Fibroblast of gingiva (primary cell): ENCODE data around the gene FUT8.

Experiments used
- DNase-seq: peaks from one replicate; pipeline ENCODE4 v3.0.0-alpha.2; 2011; ENCODE audit warnings: low read depth

Gene FUT8

DNA sequence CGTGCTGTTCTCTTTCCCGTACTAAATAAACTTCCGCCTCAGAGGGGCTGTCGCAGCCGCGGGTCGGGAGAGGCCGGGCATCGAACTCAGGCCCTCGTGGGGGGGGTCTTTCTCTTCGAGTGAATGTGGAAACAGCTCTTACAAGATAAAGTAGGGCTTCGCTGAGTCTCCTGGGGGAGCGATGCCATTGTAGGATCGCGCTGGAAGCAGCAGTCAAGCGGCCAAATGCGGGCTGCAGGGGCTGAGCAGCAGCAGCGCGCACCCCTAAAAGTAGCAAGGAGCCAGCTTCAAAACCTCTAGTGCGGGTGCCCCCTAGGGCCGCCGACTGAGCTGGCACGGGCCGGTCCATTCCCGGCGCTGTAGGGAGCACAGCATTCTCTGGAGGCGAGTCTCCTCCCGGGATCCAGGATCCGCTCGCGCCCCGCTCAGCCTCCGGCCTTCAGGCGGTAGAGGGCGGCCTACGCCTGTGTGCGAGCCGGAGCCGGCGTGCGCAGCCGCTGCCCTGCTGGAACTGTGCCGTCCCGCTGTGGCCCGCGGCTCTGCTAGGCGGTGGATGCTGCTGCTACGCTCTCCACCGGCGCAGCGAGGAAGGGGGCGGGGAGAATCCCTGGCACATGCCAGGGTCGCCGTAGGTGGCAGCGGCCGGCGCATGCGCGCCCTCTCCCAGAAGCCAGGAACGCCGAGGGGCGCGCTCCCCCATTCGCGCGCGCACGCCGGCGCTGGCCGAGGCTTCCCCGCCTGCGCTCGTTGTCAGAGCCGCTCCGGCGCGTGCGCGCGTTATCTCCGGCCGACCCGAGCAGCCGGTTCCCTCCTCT, at the start of gene FUT8:
Gene FUT8 (plus strand): TSS at position 699 of the 815 bp plus-strand sequence. CDS start 148,834 bp downstream, outside the sequence.
- DNase-seq, result peak; percentile 98

DNA sequence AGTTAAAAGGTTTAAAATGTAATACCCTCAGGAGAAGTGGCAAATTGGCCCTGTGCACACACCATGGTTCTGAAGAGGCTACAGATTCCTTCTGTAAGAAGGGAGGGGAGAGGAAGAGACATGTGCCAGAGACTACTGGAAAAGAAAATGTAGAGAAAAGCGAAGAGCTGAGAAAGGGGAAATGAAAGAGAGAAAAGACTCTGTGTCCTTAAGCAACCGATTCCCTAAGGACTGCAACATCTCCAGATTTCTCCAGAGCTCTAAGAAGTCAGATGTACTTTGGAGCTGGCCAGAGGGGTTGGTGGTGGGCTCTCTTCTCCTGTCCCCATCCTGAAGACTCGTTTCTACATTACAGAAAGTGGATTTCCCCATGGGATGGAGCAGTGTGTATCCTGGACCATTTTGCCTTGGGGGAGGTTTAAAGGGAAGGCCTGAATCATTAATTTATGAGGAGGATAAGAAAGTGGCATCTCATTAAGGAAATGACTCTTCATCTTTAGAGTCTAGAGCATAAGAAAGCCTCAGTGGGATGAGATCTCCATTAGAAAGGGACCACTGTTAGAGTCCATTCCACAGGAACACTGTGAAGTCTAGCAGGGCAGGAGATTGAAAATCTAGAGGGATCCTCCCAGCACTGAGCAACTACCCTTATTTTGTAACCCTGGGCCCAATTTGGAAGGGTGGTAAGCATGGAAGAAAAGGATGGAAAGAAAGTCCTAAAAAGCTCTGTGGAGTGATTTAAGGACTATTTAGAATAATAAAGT, 45.5 kb upstream of the FUT8 start:
- DNase-seq, result no peak

DNA sequence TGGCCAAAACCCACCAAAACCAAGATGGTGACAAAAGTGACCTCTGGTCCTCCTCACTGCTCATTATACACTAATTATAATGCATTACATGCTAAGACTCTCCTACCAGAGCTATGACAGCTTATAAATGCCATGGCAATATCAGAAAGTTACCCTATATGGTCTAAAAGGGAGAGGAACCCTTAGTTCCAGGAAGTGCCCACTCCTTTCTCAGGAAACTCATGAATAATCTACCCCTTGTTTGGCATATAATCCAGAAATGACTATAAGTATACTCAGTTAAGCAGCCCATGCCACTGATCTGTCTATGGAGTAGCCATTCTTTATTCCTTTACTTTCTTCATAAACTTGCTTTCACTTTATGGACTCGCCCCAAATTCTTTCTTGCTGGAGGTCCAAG, 43.0 kb upstream of the FUT8 start:
- DNase-seq, result no peak

DNA sequence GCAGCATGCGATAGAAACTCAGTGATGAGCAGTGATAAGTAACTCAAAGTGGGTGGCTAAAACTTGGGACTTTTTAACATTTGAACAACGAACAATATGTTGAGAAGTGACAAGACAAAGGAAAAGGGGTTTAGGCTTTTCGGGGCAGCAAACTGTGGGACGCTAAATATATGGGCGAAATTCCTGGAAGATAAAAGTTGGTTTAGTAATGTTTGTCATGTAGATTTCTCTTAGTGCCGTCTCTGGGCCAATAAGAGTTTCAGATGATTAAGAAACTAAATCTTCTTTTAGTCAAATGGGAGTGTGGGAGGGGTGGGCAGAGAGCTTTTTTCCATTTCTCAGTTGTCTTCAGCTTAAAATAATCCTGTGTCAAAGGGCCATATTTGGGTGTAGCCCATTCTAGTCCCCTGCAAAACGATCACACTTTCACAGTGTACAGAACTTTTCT, 41.7 kb upstream of the FUT8 start:
- no peak for DNase-seq

DNA sequence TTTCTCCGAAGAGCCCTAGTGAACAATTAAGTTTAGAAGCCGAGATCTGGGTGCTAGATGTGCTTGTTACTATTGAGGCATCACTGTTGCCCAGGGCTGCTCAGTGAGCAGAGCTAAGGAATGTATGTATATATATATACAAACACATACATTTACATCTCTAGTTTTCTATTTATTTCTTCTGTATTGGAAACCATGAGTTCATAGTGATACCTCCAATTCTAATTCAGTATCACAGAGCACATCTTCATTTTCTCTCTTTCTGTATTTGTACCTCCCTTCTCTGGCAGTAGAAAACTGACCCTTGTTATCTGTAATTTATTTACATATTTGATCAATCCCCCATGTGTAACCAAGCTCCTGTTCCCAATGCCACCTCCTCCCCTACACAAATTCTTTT, 40.7 kb upstream of the FUT8 start:
- no peak for DNase-seq

DNA sequence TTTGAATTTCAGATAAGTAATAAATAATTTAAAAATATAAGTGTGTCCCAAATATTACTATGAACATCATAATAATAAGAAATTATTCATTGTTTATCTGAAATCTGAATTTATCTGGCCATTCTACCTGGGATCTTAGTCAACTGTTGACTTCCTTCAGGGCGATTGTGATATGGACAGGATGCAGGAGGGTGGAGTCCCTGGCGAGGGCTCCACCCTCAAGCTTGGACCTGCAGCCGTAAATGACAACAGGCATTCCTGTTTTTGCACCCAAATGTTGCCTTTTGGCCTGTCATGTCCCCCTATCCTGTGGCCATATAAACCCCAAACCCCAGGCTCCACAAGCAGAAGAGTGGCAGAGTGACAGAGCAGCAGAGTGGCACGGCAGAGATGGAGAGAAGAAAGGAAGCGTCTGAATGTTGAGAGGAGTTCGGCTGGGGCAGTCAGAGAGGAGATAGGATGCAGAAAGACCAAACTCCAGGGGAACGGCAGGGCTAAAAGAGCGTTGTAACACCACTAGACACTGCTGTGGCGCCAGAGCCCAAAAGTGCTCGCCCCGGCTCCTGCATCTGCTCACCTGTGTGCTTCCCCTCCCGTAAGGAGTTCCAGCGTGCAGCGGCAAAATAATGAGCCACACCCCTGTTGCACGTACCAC, 39.4 kb upstream of the FUT8 start:
- DNase-seq, result no peak

DNA sequence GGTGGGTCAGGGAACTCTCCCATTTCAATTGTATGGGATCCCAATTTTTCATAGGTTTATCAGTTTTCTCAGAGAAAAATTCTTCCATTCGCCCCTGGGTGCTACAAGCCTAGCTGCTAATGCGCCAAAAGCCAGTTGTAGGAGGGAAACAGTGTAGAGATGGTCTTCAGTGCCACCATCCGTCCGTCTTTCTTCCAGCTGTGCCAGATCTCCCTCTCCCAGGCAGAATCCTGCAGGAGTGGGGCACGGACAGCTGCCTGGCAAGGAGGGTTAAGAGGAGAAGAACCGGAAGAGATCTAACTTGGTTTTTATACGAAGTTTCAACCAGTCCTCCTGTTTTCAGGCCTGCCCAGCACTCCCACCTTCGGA, 38.9 kb upstream of the FUT8 start:
- DNase-seq, result peak; percentile 53

DNA sequence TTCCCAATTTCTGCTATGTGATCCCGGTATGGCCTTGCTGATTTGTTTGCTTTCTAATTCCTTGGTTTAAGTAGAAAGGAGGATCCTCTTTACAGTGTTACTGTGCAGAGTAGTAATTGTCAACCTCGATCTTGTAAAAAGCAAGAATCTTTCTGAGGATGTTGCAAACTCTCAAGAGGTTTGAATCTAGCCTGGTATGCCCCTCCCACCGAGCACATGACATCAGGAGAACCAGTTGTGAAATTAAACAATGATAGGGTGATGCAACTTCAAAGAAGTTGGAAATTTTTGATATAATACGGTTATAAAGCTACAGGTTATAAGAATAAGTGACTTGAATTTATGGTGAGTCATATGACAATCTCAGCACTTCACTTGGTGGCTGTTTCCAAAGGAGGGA, 35.0 kb upstream of the FUT8 start:
- peak; percentile 63 for DNase-seq

DNA sequence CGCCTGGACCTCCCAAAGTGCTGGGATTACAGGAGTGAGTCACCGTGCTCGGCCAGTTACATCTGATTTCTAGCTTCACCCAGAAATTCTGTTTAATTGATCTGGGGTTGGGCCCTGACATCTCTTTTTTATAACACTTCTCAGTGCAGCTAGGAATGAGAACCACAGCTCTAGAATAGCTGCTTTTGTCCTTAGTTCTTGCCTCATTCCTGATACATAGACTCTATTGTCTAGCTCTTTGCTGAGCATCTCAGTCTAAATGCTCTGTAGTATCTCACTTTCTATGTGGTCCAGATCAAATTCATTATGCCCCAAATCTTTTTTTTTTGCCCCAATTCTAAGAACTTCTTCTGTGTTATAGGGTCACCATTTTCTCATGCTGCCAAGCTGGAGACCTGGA, 29.9 kb upstream of the FUT8 start:
- DNase-seq, result no peak

DNA sequence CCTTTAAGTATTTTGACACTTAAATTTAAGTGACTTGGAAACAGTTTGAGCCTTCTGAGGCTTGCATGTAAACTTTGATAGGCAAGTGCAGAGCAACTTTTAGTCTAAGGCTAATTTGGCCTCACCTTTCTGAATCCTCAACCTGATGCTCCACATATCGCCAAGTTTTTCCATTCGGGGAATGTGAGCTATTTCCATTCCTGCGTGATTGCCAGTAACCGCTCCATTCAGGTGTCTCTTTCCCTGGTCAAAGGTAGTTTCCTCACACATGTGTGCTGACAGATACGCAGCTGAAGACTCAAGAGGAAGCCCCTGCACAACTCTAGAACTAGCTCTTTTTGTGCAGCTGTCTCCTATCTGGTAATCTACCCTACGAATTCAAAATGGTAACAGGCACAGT, 25.4 kb upstream of the FUT8 start:
- no peak for DNase-seq

DNA sequence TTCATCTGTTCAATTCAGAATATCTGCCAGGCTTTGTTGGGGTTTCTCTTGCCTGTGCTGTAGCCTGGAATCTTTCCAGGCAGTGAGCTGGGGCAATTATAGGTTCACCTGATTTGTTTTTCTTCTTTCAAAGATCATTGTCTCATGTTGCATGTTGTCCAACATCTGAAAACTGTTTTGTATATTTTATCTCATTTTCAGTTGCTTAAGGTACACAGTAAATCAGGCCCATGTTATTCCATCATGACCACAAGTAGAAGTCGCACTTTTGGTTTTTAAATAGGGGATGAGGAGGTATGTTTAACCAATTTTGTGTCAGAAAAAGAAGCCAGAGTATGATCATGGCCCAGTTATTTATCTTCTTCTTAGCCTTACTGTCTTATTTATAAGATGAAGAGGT, 24.9 kb upstream of the FUT8 start:
- DNase-seq, result no peak

DNA sequence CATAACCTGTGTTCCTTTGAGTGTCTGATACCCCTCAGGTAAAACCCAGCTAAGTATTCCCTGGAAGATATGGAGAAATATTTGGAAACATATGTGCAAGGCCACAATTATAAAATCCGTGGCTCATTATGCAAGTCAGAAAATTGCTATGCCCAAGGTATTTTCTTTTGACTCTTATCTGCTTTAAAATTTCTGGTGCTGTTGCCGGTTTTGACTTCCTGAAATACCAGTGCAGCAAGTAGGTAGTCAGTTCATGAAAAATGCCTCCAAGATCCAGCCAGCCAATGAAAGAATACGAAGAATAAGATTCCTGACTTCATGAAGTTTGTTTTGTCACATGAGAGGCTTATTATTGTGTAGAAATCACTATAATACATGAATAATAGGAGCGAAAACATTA, 20.2 kb upstream of the FUT8 start:
- no peak for DNase-seq

DNA sequence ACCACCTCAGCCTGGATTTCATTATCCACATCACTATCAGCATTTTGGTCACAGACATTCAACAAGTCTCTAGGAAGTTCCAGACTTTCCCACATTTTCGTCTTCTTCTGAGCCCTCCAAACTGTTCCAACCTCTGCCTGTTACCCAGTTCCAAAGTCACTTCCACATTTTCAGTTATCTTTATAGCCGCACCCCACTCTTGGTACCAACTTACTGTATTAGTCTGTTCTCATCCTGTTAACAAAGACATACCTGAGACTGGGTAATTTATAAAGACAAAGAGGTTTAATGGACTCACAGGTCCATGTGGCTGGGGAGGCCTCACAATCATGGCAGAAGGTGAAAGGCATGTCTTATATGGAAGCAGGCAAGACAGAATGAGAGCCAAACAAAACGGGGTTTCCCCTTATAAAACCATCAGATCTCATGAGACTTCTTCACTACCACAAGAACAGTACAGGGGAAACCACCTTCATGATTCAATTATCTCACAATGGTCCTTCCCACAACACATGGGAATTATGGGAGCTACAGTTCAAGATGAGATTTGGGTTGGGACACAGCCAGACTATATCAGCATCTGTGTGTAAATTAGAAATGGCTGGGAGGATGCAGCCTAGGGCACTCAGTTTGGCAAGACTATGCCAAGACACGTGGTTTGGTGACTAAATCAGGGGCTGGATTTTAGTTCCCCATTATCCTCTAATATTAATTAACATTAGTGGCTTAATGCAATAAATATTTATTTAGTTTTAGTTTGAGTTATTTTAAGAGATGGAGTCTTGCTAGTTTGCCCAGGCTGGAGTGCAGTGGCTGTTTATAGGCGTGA, 16.2 kb upstream of the FUT8 start:
- DNase-seq, result no peak

DNA sequence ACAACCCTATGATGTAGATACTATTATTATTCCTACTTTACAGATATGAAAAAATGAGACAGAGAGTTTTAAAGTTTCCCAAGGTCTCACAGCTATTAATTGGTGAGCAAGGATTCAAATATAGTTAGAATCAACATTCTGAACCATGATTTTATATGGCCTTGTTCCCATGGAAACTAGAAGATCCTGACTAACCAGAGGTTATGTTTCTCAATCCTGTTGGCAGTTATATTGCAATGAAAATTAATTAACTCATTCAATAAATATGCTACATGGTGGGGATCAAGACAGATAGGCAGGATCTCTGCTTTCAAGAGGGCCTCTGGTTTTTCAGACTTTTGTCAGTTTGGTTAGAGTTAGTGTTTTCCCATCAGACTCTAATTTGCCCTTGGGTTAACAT, 9.3 kb upstream of the FUT8 start:
- DNase-seq, result peak; percentile 71

DNA sequence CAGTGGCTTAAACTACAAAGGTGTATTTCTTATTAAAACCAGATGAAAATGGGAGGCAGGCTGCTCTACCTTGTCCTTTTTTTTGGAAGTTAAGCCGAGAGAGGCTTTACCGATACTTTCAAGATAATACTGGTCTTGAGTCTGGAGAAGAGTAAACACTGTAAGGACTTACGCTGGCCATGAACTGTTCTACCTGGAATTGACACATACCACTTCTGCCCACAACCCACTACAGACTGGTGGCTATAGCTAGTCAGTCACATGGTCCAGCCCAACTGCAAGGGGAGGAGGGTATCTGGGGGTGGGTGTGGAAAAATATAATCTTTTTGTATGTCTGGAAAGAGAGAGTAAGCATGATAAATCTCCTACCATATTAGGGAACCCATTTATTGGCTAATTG, 4.4 kb upstream of the FUT8 start:
- no peak for DNase-seq

DNA sequence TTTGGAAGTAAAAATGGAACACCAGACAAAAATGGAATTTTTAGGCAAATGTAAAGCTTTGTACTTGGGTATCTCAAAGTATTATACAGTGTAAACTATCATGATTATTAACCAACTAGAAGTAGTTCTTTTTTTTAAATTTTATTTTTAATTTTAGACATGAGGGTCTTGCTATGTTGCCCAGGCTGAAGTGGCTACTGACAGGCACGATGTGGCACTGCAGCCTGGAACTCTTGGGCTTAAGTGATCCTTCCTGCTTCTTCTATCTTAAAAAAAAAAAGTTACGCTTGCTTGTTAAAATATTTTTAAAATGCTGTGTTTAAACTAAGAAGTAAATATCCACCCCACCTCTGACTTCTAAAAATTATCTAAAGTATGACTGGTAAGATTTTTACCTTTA, 1.9 kb upstream of the FUT8 start:
- no peak for DNase-seq

DNA sequence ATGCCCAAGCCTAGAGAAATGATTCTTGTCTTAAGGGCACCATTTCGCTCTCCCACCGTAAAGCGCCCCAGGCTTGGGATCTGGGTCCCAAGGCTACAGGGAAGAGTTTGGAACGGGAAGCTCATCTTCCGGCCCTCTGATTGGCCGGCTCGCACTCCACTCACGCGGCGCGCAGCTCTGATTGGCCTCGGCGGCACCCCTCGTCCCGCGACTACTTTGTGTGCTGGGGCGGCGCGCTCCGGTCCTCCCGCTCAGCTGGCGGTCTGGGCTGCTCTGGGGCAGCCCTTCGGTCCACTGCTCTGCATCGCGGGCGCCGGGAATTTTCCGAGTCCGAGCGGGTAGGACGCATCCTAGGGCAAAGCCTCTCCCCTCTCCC, 886 bp upstream of the FUT8 start:
- peak; percentile 94 for DNase-seq

DNA sequence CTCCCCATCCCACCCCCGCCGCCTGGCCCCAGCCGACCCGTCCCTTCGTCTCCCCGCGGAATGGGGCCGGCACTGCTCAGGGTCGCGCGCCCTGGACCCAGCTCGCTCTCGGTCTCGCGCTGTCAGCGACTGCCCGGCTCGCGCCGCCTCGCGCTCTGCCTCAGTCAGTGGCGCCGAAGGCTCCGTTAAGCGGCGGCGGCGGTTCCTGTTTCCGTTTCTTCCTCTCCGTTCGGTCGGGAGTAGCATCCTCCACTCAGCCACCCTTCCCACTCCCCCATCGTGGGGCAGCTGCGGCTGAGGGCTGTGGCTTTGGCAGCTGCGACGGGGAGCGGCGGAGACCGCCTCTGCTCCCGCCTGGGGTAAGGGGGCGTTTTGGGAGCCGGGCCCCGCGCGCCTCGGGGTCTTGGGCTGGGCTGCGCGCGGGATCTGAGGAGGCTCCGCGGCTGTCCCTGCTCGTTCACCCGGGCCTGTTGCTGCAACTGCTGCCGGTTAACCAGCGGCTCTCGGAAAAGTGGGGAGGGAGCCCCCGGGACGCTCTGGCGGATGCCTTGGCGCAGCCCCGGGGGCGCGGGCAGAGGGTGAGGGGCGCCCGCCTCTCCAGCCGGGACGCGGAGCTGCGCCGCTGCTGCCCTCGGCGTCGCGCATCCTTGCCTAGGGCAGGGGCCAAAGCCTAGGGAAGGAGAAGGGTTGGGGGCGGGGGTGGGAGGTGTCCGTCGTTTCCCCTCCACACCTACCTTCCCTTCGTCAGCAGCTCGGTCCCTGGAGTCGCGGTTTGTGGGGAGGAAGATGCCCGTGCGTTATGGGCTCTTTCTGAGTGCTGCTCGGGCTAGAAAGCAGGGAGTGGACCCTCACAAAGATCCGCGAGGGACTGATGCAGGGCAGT, 567 bp downstream of the FUT8 start:
- DNase-seq, result peak; percentile 72

DNA sequence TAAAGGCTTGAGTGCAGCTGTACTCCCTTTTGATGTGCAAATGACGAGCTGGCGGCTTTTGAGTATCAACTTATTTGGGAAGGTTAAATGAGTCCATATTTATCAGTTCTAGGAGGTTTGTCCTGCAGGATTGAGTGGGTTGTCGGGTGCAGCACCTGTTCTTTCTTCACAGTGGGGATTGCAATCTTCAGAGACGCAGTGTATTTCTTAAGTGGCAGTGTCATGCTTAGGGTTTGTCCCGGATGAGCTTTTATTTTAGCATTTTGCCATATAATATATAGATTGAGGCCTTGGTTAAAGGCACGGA, 1.2 kb downstream of the FUT8 start:
- no peak for DNase-seq

DNA sequence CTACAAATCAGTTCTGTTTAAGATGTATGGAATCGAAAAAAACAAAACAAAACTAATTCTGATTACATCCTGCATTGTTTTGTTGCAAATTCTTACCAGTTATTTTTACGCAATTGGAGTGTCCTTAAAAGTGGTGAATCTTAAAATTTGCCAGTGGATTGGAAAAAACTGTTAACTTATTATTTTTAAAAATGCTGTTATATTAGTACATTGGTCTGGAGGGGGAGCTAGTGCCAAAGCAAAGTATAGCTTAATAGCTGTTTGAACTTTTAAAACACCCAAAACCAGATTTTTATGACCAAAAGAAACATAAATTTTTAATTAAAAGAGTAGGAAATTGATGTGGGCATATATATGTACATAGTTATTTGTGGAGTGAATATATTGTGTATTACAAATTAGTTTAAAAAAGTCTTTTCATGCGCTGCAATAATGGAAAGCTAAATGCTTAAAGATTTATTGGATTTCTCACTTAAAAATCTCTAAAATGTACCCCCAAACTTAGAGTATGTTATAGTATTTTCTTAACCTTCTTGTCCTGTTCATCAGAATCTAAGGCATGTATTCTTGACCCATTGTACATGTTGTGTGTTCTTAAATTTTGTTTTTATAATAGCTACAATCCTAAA, 2.5 kb downstream of the FUT8 start:
- peak; percentile 52 for DNase-seq

DNA sequence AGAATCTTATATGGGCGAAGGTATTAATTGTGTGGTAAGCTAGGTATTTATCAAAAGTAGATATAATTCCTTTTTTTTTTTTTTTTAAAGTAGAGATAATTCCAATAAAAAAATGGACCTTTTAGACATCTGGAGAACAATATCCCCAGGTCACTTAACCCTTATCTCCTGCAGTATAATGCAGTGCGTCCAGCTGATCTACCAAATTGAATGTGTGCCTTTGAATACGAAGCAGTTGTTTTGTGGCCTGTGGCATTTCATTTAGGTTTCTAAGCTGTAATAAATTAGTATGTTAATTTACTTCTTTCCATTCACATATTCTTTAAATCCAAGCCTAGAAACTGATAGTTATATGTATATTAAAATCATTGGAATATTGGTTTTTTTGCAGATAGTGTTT, 3.1 kb downstream of the FUT8 start:
- no peak for DNase-seq
